Left lobe of liver (tissue), 2 donors: Measurements from ENCODE around the gene PLEKHG5. TPM values are rescaled to one million over a fixed set of nuclear protein-coding genes. Genes with fewer than 3 reads are reported as not detected.

ENCODE experiments used
- ATAC-seq: fragments of 200-7000 bp; cut with Tn5 transposase; one replicate; pipeline ENCODE4 v1.9.1; 2020; ENCODE audit warnings: mild to moderate bottlenecking, moderate library complexity
- DNase-seq: peaks from one replicate; pipeline ENCODE4 v3.0.0-alpha.2; 2020; ENCODE audit warnings: low spot score
- total RNA-seq: library from RNA; stranded (reverse); gene quantifications from one replicate; pipeline ENCODE4 v1.2.1, GENCODE V29; 2021
- donor health status: DM: no; HTN: no; CAD: no; lungs with moderate emphysema.
- donor health status: DM: no; HTN: yes; CAD: no.

PLEKHG5 gene
- total RNA-seq, 1 donor from 2014 or later, result 1.1 TPM

- no peak for DNase-seq
- ATAC-seq, result peak; percentile 48
Measured at GRCh38 chr1:6483017-6483760, 8.3 kb downstream of the PLEKHG5 start.

GRCh38 chr1:6481820-6482219, 9.6 kb downstream of the PLEKHG5 start:
- no peak for DNase-seq
- ATAC-seq, result no peak

- DNase-seq (no peak), ATAC-seq (no peak)
Measured at GRCh38 chr1:6477039-6477820, 14.2 kb downstream of the PLEKHG5 start.

- DNase-seq, result no peak
- no peak for ATAC-seq
Measured at GRCh38 chr1:6476483-6476882, 15.0 kb downstream of the PLEKHG5 start.

- ATAC-seq, result peak; percentile 86
Measured at GRCh38 chr1:6475381-6476133, 15.9 kb downstream of the PLEKHG5 start.

GRCh38 chr1:6474815-6475282, 16.6 kb downstream of the PLEKHG5 start:
- DNase-seq (no peak), ATAC-seq (no peak)

More at GRCh38 chr1:6475381-6476133, 15.9 kb downstream of the PLEKHG5 start:
- DNase-seq, result peak; percentile 82

- no peak for DNase-seq
- no peak for ATAC-seq
Measured at GRCh38 chr1:6473974-6474814, 17.3 kb downstream of the PLEKHG5 start.

- ATAC-seq (no peak), DNase-seq (no peak)
Measured at GRCh38 chr1:6473156-6473555, 18.3 kb downstream of the PLEKHG5 start.

- DNase-seq (no peak), ATAC-seq (no peak)
Measured at GRCh38 chr1:6472391-6472790, 19.1 kb downstream of the PLEKHG5 start.

GRCh38 chr1:6471970-6472368, 19.5 kb downstream of the PLEKHG5 start:
- DNase-seq (peak; percentile 82), ATAC-seq (peak; percentile 83)

GRCh38 chr1:6471086-6471969, 20.1 kb downstream of the PLEKHG5 start:
- ATAC-seq, result peak; percentile 46
- DNase-seq, result no peak

- no peak for ATAC-seq
- no peak for DNase-seq
Measured at GRCh38 chr1:6470132-6471085, 21.1 kb downstream of the PLEKHG5 start.

- DNase-seq (no peak), ATAC-seq (no peak)
Measured at GRCh38 chr1:6468729-6469461, 22.6 kb downstream of the PLEKHG5 start.

GRCh38 chr1:6467744-6468688, 23.5 kb downstream of the PLEKHG5 start:
- ATAC-seq (no peak), DNase-seq (no peak)

GRCh38 chr1:6467224-6467623, 24.2 kb downstream of the PLEKHG5 start:
- ATAC-seq, result no peak
- DNase-seq, result no peak

- no peak for ATAC-seq
Measured at GRCh38 chr1:6466751-6467150, 24.7 kb downstream of the PLEKHG5 start.

More at GRCh38 chr1:6466751-6467150, 24.7 kb downstream of the PLEKHG5 start:
- DNase-seq, result no peak
